HFFc6 (cell line): ENCODE measurements around the gene CERK. TPM values are rescaled to one million over a fixed set of nuclear protein-coding genes. Genes with fewer than 3 reads are reported as not detected.

Source experiments
- DNase-seq: peaks from one replicate; pipeline ENCODE4 v3.0.0-alpha.2; 2018
- H3K27ac Mint-ChIP-seq: 2 replicates; pipeline ENCODE4 v1.8.0; 2020; ENCODE audit warnings: mild to moderate bottlenecking, mixed read lengths
- H3K27me3 Mint-ChIP-seq: 2 replicates; pipeline ENCODE4 v1.8.0; 2021; ENCODE audit warnings: mild to moderate bottlenecking, moderate library complexity, mixed read lengths; ENCODE audit not compliant: insufficient read depth
- H3K36me3 Mint-ChIP-seq: 2 replicates; pipeline ENCODE4 v1.8.0; 2021; ENCODE audit warnings: low read depth, mixed read lengths
- H3K4me1 Mint-ChIP-seq: 2 replicates; pipeline ENCODE4 v1.8.0; 2020; ENCODE audit warnings: low read depth, mixed read lengths
- H3K4me3 Mint-ChIP-seq: 2 replicates; pipeline ENCODE4 v1.8.0; 2020; ENCODE audit warnings: mild to moderate bottlenecking, moderate library complexity, mixed read lengths
- H3K9me3 Mint-ChIP-seq: 2 replicates; pipeline ENCODE4 v1.8.0; 2020; ENCODE audit warnings: mild to moderate bottlenecking, mixed read lengths
- total RNA-seq, 6 experiments: library from RNA; stranded (reverse); fragmentation: NEBNext Ultra II Directional; extraction: Animal tissue kit (Norgen Biotek cat#: 25700); gene quantifications; 2 replicates in 1 of 6; 3 replicates in 5 of 6; pipeline ENCODE4 v1.2.3, GENCODE V29; 2021
- TF ChIP-seq, protein P1 (sequence below): fragments of 200-600 bp; sonication (generic); IDR thresholded peaks from 2 replicates; pipeline ENCODE4 v1.5.0; 2021; ENCODE audit warnings: antibody characterized with exemption, mild to moderate bottlenecking

Gene CERK
- total RNA-seq, 6 experiments from 2014 or later, result 49.1 to 54.8 (median 52.0) TPM

- Mint-ChIP-seq H3K4me3 (peak overlapping the region; percentile 85), H3K27ac (peak overlapping the region; percentile 100), H3K36me3 (peaks cover 16% of the 10 kb centered on the region), H3K27me3 (peaks cover 3% of the 10 kb centered on the region; the same call in 1 of the 2 replicates), H3K9me3 (peaks cover 12% of the 10 kb centered on the region), H3K4me1 (peaks cover 48% of the 10 kb centered on the region)
- TF ChIP-seq, protein P1, sequence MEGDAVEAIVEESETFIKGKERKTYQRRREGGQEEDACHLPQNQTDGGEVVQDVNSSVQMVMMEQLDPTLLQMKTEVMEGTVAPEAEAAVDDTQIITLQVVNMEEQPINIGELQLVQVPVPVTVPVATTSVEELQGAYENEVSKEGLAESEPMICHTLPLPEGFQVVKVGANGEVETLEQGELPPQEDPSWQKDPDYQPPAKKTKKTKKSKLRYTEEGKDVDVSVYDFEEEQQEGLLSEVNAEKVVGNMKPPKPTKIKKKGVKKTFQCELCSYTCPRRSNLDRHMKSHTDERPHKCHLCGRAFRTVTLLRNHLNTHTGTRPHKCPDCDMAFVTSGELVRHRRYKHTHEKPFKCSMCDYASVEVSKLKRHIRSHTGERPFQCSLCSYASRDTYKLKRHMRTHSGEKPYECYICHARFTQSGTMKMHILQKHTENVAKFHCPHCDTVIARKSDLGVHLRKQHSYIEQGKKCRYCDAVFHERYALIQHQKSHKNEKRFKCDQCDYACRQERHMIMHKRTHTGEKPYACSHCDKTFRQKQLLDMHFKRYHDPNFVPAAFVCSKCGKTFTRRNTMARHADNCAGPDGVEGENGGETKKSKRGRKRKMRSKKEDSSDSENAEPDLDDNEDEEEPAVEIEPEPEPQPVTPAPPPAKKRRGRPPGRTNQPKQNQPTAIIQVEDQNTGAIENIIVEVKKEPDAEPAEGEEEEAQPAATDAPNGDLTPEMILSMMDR, result no peak
- DNase-seq, result peak; percentile 98
Observed at GRCh38 chr22:46754110-46754799, 16.2 kb upstream of the CERK start.

- peaks cover 49% of the 10 kb centered on the region for H3K4me1 Mint-ChIP-seq
- no peak for DNase-seq
Observed at GRCh38 chr22:46753761-46754109, 15.7 kb upstream of the CERK start.

GRCh38 chr22:46753360-46753759 is 15.3 kb upstream of the CERK start:
- peaks cover 46% of the 10 kb centered on the region for H3K4me1 Mint-ChIP-seq
- peak overlapping the region; percentile 100 for H3K27ac Mint-ChIP-seq
- TF ChIP-seq, protein P1, result no peak
- peak overlapping the region; percentile 85 for H3K4me3 Mint-ChIP-seq
- no peak for DNase-seq
- peaks cover 16% of the 10 kb centered on the region for H3K36me3 Mint-ChIP-seq
- peaks cover 12% of the 10 kb centered on the region for H3K9me3 Mint-ChIP-seq
- peaks cover 3% of the 10 kb centered on the region; the same call in 1 of the 2 replicates for H3K27me3 Mint-ChIP-seq

More at GRCh38 chr22:46753761-46754109, 15.7 kb upstream of the CERK start:
- peak overlapping the region; percentile 100 for H3K27ac Mint-ChIP-seq
- TF ChIP-seq, protein P1, result no peak
- H3K4me3 Mint-ChIP-seq, result peak overlapping the region; percentile 85
- peaks cover 16% of the 10 kb centered on the region for H3K36me3 Mint-ChIP-seq
- H3K27me3 Mint-ChIP-seq, result peaks cover 3% of the 10 kb centered on the region; the same call in 1 of the 2 replicates
- peaks cover 12% of the 10 kb centered on the region for H3K9me3 Mint-ChIP-seq

DNA sequence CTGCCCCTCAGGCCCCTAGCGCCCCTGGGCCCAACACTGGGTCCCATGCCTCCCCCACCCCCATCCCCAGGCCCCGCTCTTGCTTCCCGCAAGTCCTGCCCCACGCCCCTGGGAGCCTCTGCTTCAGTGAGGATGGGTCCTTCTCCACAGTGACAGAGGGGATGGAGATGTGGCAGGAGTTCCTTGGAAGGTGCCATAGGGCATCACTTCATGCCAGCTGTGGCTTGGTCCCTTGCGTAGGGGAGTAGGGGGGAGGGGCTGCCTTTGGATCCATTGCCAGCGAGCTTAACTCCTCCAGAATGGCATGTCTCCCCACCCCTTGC is 14.9 kb upstream of the CERK start:
- Mint-ChIP-seq H3K27ac (peak overlapping the region; percentile 100), H3K4me3 (no peak overlapping the region)

DNA sequence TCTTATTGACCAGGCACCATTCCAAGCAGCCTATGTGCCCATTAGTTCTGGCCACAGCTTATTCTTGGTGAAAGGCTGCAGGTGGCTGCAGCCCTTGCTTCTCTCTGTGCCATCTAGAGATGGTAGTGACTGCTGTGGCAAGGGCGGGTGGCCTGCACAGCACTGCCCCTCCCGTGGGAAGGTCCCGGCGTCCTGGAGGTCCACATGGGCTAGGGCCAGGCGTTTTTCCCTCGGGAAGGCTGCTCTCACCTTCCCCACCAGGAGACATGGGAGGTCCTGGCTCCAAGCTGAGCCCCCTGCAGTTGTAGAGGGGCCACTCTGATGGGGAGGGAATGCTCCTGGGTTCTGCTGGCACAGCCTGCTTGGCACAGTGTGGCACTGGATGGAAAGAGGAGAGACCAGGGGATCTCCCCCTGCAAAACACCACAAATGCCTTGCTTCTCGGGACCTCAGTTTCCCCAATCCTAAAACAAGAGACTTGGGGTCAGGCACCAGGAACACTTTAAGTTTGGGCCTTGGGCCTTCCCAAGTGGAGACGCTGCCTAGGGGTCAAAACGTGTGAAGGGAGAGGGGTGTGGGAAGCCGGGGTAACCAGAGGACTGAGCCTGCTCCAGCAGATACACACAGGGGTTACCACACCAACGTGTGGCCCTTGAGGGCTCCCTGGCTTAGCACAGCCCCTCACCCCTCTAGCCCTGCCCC is 14.4 kb upstream of the CERK start:
- Mint-ChIP-seq H3K9me3 (peaks cover 12% of the 10 kb centered on the region), H3K27me3 (peaks cover 3% of the 10 kb centered on the region; the same call in 1 of the 2 replicates), H3K36me3 (peaks cover 14% of the 10 kb centered on the region), H3K4me3 (no peak overlapping the region), H3K27ac (peak overlapping the region; percentile 100), H3K4me1 (peaks cover 45% of the 10 kb centered on the region)
- no peak for DNase-seq
- TF ChIP-seq, protein P1, result no peak

More for the DNA sequence above, 14.9 kb upstream of the CERK start:
- DNase-seq, result no peak
- TF ChIP-seq, protein P1, result no peak
- H3K36me3 Mint-ChIP-seq, result peaks cover 16% of the 10 kb centered on the region
- H3K4me1 Mint-ChIP-seq, result peaks cover 45% of the 10 kb centered on the region
- H3K27me3 Mint-ChIP-seq, result peaks cover 3% of the 10 kb centered on the region; the same call in 1 of the 2 replicates
- peaks cover 12% of the 10 kb centered on the region for H3K9me3 Mint-ChIP-seq
